H1 (cell line): ENCODE measurements around the gene RBM20. TPM values are rescaled to one million over a fixed set of nuclear protein-coding genes. Genes with fewer than 3 reads are reported as not detected.

ENCODE experiments used
- BCL11A ChIP-seq, 2 experiments: IDR thresholded peaks; one replicate each; pipeline ENCODE4 v1.6.1; 2011; ENCODE audit warnings: low read depth in 2 of 2, low read length in 2 of 2, mild to moderate bottlenecking in 2 of 2
- CTCF ChIP-seq, 3 experiments: IDR thresholded peaks; 1 replicate in 2 of 3; 2 replicates in 1 of 3; pipeline versions ENCODE4 v1.5.1 to v1.6.1; 2011; ENCODE audit warnings: low read length in 3 of 3, mild to moderate bottlenecking in 3 of 3, inconsistent platforms in 2 of 3, low read depth in 1 of 3, moderate library complexity in 1 of 3; ENCODE audit not compliant: insufficient read depth in 1 of 3; ENCODE audit errors: control extremely low read depth in 1 of 3
- EGR1 ChIP-seq: IDR thresholded peaks from 2 replicates; pipeline ENCODE4 v1.6.1; 2011; ENCODE audit warnings: low read depth, low read length, borderline replicate concordance
- JUN ChIP-seq: IDR thresholded peaks from 2 replicates; pipeline ENCODE4 v1.6.1; 2011; ENCODE audit warnings: low read depth, mild to moderate bottlenecking, improper control_type of control experiment, low read length
- KDM4A ChIP-seq: IDR thresholded peaks from one replicate; pipeline ENCODE4 v1.7.1; 2012; ENCODE audit warnings: low read depth, mild to moderate bottlenecking, moderate library complexity, low read length, inconsistent platforms; ENCODE audit not compliant: severe bottlenecking
- polyA plus RNA-seq, 7 experiments: library from polyadenylated mRNA; depleted of rRNA in 3 of 7; stranded (reverse) in 5 of 7; unstranded in 2 of 7; fragments of >200 nt in 5 of 7; fragments of 200-250 nt in 2 of 7; gene quantifications; 1 replicate in 5 of 7; 2 replicates in 1 of 7; 4 replicates in 1 of 7; pipeline versions ENCODE4 v1.2.1 to v1.2.3, GENCODE V29; 2011 to 2013; ENCODE audit warnings: missing spikeins in 2 of 7, mixed read lengths in 2 of 7
- total RNA-seq: library from RNA; stranded (reverse); fragmentation: NEBNext Ultra II Directional; extraction: Animal tissue kit (Norgen Biotek cat#: 25700); gene quantifications from 2 replicates; pipeline ENCODE4 v1.2.1, GENCODE V29; 2021

Gene RBM20
- total and polyA plus RNA-seq, 2 of the 8 experiments (the other 6 are each of a cell fraction or from before 2014, with no cell fraction given), result 0.05 to 0.63 TPM

- TF ChIP-seq CTCF (IDR thresholded peaks at IDR 0.05; ENCODE audit: control extremely low read depth in 1 of 3, insufficient read depth in 1 of 3, low read depth in 1 of 3, low read length in 3 of 3), result no peak
- TF ChIP-seq BCL11A (IDR thresholded peaks at IDR 0.05; ENCODE audit: low read depth in 2 of 2, low read length in 2 of 2), result no peak
- no peak for TF ChIP-seq KDM4A
- no peak for TF ChIP-seq EGR1
- TF ChIP-seq JUN, result no peak
- TF ChIP-seq, all 59 proteins: peak for 0
Observed at GRCh38 chr10:110672580-110672919, 28.4 kb downstream of the RBM20 start (continued).
